IMR-90 (cell line): ENCODE results near the gene RFX2. TPM values are rescaled to one million over a fixed set of nuclear protein-coding genes. Genes with fewer than 3 reads are reported as not detected.
A peak's percentile ranks its signal among the peaks of the same experiment; 100 is the strongest.

Source experiments
- ATAC-seq: fragments of 200-7000 bp; cut with Tn5 transposase; 2 replicates; pipeline ENCODE4 v1.9.1; 2020; ENCODE audit warnings: low read depth, mild to moderate bottlenecking, moderate library complexity
- BruUV-seq: library from RNA; stranded (reverse); fragments of 400-500 nt; replicated peaks from 2 replicates; lab custom pipeline; 2021; lab: Mats Ljungman, UMichigan
- CTCF ChIA-PET: fragments of 300-600 bp; formaldehyde crosslinking; extraction: SDS; loops from one replicate; lab custom pipeline; 2021; ENCODE audit warnings: antibody characterized with exemption; lab: Yijun Ruan, JAX
- POLR2A ChIA-PET: fragments of 300-600 bp; sonication (Branson Sonifier 250); formaldehyde crosslinking; loops from one replicate; lab custom pipeline; 2022; ENCODE audit warnings: antibody characterized with exemption; ENCODE audit not compliant: unreplicated experiment; lab: Charles Lee
- DNase-seq: peaks from one replicate; pipeline ENCODE4 v3.0.0; 2013
- H2AFZ ChIP-seq: replicated peaks from 2 replicates; pipeline ENCODE3; 2013; ENCODE audit warnings: low read length, mild to moderate bottlenecking; ENCODE audit not compliant: poor library complexity
- H2AK5ac ChIP-seq: 2 replicates; pipeline ENCODE4 v1.6.1; 2013; ENCODE audit warnings: low read depth, low read length, inconsistent platforms
- H2AK9ac ChIP-seq: replicated peaks from 2 replicates; pipeline ENCODE3; 2013; ENCODE audit warnings: mild to moderate bottlenecking, low read depth, low read length, moderate library complexity; ENCODE audit not compliant: poor library complexity
- H2BK120ac ChIP-seq: 2 replicates; pipeline ENCODE4 v1.6.1; 2013; ENCODE audit warnings: low read depth, low read length, inconsistent platforms
- H2BK15ac ChIP-seq: 3 replicates; pipeline ENCODE4 v1.6.1; 2013; ENCODE audit warnings: low read depth, low read length, inconsistent platforms
- H2BK20ac ChIP-seq: 2 replicates; pipeline ENCODE4 v1.6.1; 2013; ENCODE audit warnings: low read depth, mild to moderate bottlenecking, inconsistent platforms, low read length, moderate library complexity
- H2BK5ac ChIP-seq: 2 replicates; pipeline ENCODE4 v1.6.1; 2013; ENCODE audit warnings: mild to moderate bottlenecking, low read depth, low read length, inconsistent platforms; ENCODE audit not compliant: poor library complexity, severe bottlenecking
- H3K14ac ChIP-seq: replicated peaks from 2 replicates; pipeline ENCODE4 v1.6.1; 2013; ENCODE audit warnings: low read depth, low read length, inconsistent platforms
- H3K18ac ChIP-seq: 2 replicates; pipeline ENCODE4 v1.6.1; 2013; ENCODE audit warnings: low read depth, low read length, control low read depth
- H3K23ac ChIP-seq: 2 replicates; pipeline ENCODE4 v1.6.1; 2013; ENCODE audit warnings: low read depth, low read length, inconsistent platforms
- H3K27ac ChIP-seq: 2 replicates; pipeline ENCODE4 v1.5.1; 2013; ENCODE audit warnings: mild to moderate bottlenecking, control low read depth, low read length; ENCODE audit not compliant: insufficient read depth
- H3K27me3 ChIP-seq: 2 replicates; pipeline ENCODE4 v1.6.1; 2013; ENCODE audit warnings: low read length; ENCODE audit not compliant: control insufficient read depth, insufficient read depth
- H3K36me3 ChIP-seq: 2 replicates; pipeline ENCODE4 v1.6.1; 2013; ENCODE audit warnings: low read length, mixed read lengths; ENCODE audit not compliant: control insufficient read depth, insufficient read depth
- H3K4ac ChIP-seq: 2 replicates; pipeline ENCODE4 v1.6.1; 2013; ENCODE audit warnings: low read depth, low read length, inconsistent platforms
- H3K4me1 ChIP-seq: 2 replicates; pipeline ENCODE4 v1.6.1; 2013; ENCODE audit warnings: low read length, mixed read lengths; ENCODE audit not compliant: control insufficient read depth, insufficient read depth
- H3K4me2 ChIP-seq: 2 replicates; pipeline ENCODE4 v1.6.1; 2013; ENCODE audit warnings: low read depth, mild to moderate bottlenecking, control low read depth, low read length, moderate library complexity
- H3K4me3 ChIP-seq: 2 replicates; pipeline ENCODE4 v1.5.1; 2013; ENCODE audit warnings: low read depth, mild to moderate bottlenecking, control low read depth, low read length, moderate library complexity; ENCODE audit not compliant: insufficient read depth
- H3K56ac ChIP-seq: 2 replicates; pipeline ENCODE4 v1.6.1; 2013; ENCODE audit warnings: low read length, inconsistent platforms; ENCODE audit not compliant: insufficient read depth; ENCODE audit errors: extremely low read depth
- H3K79me1 ChIP-seq, 2 experiments: 2 replicates each; pipeline ENCODE4 v1.6.1; 2013; ENCODE audit warnings: low read length in 2 of 2, inconsistent platforms in 1 of 2, low read depth in 1 of 2
- H3K9ac ChIP-seq: 2 replicates; pipeline ENCODE4 v1.6.1; 2013; ENCODE audit warnings: low read depth, low read length, control low read depth
- H3K9me1 ChIP-seq: 2 replicates; pipeline ENCODE4 v1.6.1; 2013; ENCODE audit warnings: low read length, inconsistent platforms; ENCODE audit not compliant: insufficient read depth
- H3K9me3 ChIP-seq: 2 replicates; pipeline ENCODE4 v1.6.1; 2013; ENCODE audit warnings: low read length; ENCODE audit not compliant: control insufficient read depth, insufficient read depth
- H4K20me1 ChIP-seq: 2 replicates; pipeline ENCODE4 v1.6.1; 2013; ENCODE audit warnings: low read length, inconsistent platforms; ENCODE audit not compliant: insufficient read depth
- H4K5ac ChIP-seq: 2 replicates; pipeline ENCODE4 v1.6.1; 2013; ENCODE audit warnings: mild to moderate bottlenecking, low read depth, low read length, control low read depth
- H4K8ac ChIP-seq, 2 experiments: 2 replicates each; pipeline ENCODE4 v1.6.1; 2013; ENCODE audit warnings: low read depth in 2 of 2, low read length in 2 of 2, control low read depth in 1 of 2, inconsistent platforms in 1 of 2
- H4K91ac ChIP-seq: 2 replicates; pipeline ENCODE4 v1.6.1; 2013; ENCODE audit warnings: low read depth, low read length, inconsistent platforms; ENCODE audit not compliant: insufficient read depth
- BHLHE40 ChIP-seq: fragments of 150-350 bp; IDR thresholded peaks from 2 replicates; pipeline ENCODE4 v1.6.1; 2016; ENCODE audit warnings: mild to moderate bottlenecking, low read depth, low read length
- CEBPB ChIP-seq: IDR thresholded peaks from 2 replicates; pipeline ENCODE4 v1.6.1; 2012; ENCODE audit warnings: low read depth, low read length, improper control_type of control experiment
- CHD1 ChIP-seq: IDR thresholded peaks from 2 replicates; pipeline ENCODE4 v1.6.1; 2012; ENCODE audit warnings: low read depth, low read length, improper control_type of control experiment
- FOS ChIP-seq: fragments of 150-350 bp; IDR thresholded peaks from 2 replicates; pipeline ENCODE4 v1.6.1; 2016; ENCODE audit warnings: low read depth, low read length
- MAFK ChIP-seq: IDR thresholded peaks from 2 replicates; pipeline ENCODE4 v1.6.1; 2012; ENCODE audit warnings: low read depth, low read length, improper control_type of control experiment
- MAZ ChIP-seq: IDR thresholded peaks from 2 replicates; pipeline ENCODE4 v1.6.1; 2012; ENCODE audit warnings: low read depth, mild to moderate bottlenecking, low read length, improper control_type of control experiment, moderate library complexity, borderline replicate concordance
- MXI1 ChIP-seq: IDR thresholded peaks from 2 replicates; pipeline ENCODE4 v1.6.1; 2012; ENCODE audit warnings: low read depth, mild to moderate bottlenecking, low read length, moderate library complexity, borderline replicate concordance
- NFE2L2 ChIP-seq: fragments of 150-350 bp; IDR thresholded peaks from 2 replicates; pipeline ENCODE4 v1.6.1; 2016; ENCODE audit warnings: low read depth, mild to moderate bottlenecking, low read length
- POLR2A ChIP-seq: IDR thresholded peaks from 2 replicates; pipeline ENCODE4 v1.6.1; 2012; ENCODE audit warnings: mild to moderate bottlenecking, low read depth, low read length
- RAD21 ChIP-seq: IDR thresholded peaks from 2 replicates; pipeline ENCODE4 v1.6.1; 2012; ENCODE audit warnings: low read length, improper control_type of control experiment
- RCOR1 ChIP-seq: IDR thresholded peaks from 2 replicates; pipeline ENCODE4 v1.6.1; 2012; ENCODE audit warnings: mild to moderate bottlenecking, low read length, improper control_type of control experiment; ENCODE audit not compliant: insufficient replicate concordance
- RFX5 ChIP-seq: IDR thresholded peaks from 2 replicates; pipeline ENCODE4 v1.8.0; 2012; ENCODE audit warnings: low read depth, mild to moderate bottlenecking, low read length, moderate library complexity
- SMC3 ChIP-seq: fragments of 150-350 bp; IDR thresholded peaks from 2 replicates; pipeline ENCODE4 v1.6.1; 2016; ENCODE audit warnings: low read depth, mild to moderate bottlenecking, antibody characterized with exemption, low read length, moderate library complexity
- WGBS, 2 experiments: methylation state at CpG; one replicate each; pipeline versions ENCODE4 v1.1.5 to v1.1.7; 2013; ENCODE audit warnings: missing lambda C conversion rate in 2 of 2; ENCODE audit not compliant: insufficient read length in 1 of 2; ENCODE audit errors: extremely low coverage in 2 of 2; 5-methylcytosine and 5-hydroxymethylcytosine counted together
- dilution Hi-C: fragments of 300-500 bp; cut with HindIII; formaldehyde crosslinking; loops from one replicate; pipeline ENCODE4 v1.14.3; 2018; ENCODE audit warnings: low sequenced_read_pairs; ENCODE audit not compliant: unreplicated experiment
- in situ Hi-C: fragments of 300-500 bp; cut with MboI; formaldehyde crosslinking; loops from 3 replicates; pipeline ENCODE4 v1.14.3; 2019; ENCODE audit warnings: low sequenced_read_pairs, inconsistent platforms, mixed read lengths
- intact Hi-C: fragments of 100-400 bp; cut with micrococcal nuclease; formaldehyde crosslinking; loops from 2 replicates; pipeline ENCODE4 v1.10.0; 2022
- polyA plus RNA-seq, 3 experiments: library from polyadenylated mRNA; depleted of rRNA; stranded (reverse); fragments of >200 nt; gene quantifications; 2 replicates each; pipeline ENCODE4 v1.2.3, GENCODE V29; 2012; ENCODE audit warnings: low replicate concordance in 1 of 3
- total RNA-seq: library from RNA; depleted of rRNA; stranded (reverse); fragments of >200 nt; gene quantifications from 2 replicates; pipeline ENCODE4 v1.2.3, GENCODE V29; 2012
- TF ChIP-seq, protein P1 (sequence below): fragments of 150-350 bp; IDR thresholded peaks from 2 replicates; pipeline ENCODE4 v1.6.1; 2016; ENCODE audit warnings: low read depth, mild to moderate bottlenecking, low read length, moderate library complexity, borderline replicate concordance
- TF ChIP-seq, protein P2 (sequence below): conservative IDR thresholded peaks from 2 replicates; pipeline ENCODE4 v1.5.1; 2012; ENCODE audit warnings: mild to moderate bottlenecking, low read depth, low read length, improper control_type of control experiment
- TF ChIP-seq, protein P3 (sequence below): fragments of 150-350 bp; IDR thresholded peaks from 2 replicates; pipeline ENCODE4 v1.6.1; 2017; ENCODE audit warnings: mild to moderate bottlenecking, antibody characterized with exemption, low read length, low read depth

Gene RFX2
- total and polyA plus RNA-seq, 2 of the 4 experiments (the other 2 are of a cell fraction), result 2.2 to 4.9 TPM

DNA sequence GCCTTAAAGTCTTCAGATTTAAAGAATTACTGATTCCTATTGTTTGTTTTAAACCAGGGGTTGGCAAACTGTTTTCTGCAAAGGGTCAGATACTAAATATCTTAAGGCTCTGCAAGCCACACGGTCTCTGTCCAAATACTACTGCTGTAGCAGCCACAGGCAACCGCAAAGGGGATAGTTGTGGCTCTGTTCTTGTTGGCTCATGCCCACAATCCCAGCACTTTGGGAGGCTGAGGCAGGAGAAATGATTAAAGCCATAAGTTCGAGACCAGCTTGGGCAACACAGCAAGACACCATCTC is 154.7 kb downstream of the RFX2 start:
- DNase-seq, result peak; percentile 47
- Histone ChIP-seq H3K36me3 (no peaks in the 10 kb centered on the region; the same call in none of the 2 replicates), H3K27ac (peak overlapping the region; percentile 50; the same call in 1 of the 2 replicates), H3K4me3 (no peak overlapping the region), H2BK15ac (no peak overlapping the region), H3K18ac (no peak overlapping the region), H2AFZ (no peak overlapping the region), H3K4ac (0 out of 2 replicates have a peak overlapping the region, but pooled peaks have one; percentile 17), H4K8ac (no peak overlapping the region), H4K91ac (no peak overlapping the region), H3K27me3 (no peaks in the 10 kb centered on the region), H3K4me1 (peaks cover 56% of the 10 kb centered on the region), H4K20me1 (peaks cover 92% of the 10 kb centered on the region), H3K9me1 (peaks cover 55% of the 10 kb centered on the region), H2BK20ac (no peak overlapping the region), H2AK9ac (no peak overlapping the region), H3K23ac (no peak overlapping the region), H3K56ac (no peak overlapping the region), H2AK5ac (peak overlapping the region; percentile 35; the same call in 1 of the 2 replicates), H3K9me3 (no peaks in the 10 kb centered on the region), H4K5ac (no peak overlapping the region), H3K79me1 (peaks cover 34 to 100% of the 10 kb centered on the region in 2 experiments; a peak in 3 of 4 replicates), H3K4me2 (no peak overlapping the region), H2BK120ac (no peak overlapping the region), H2BK5ac (peak overlapping the region; percentile 5), H3K9ac (no peak overlapping the region), H3K14ac (no peak overlapping the region)
- WGBS, 2 experiments, result no CpG with 5 or more reads among the region's 3 CpGs
- TF ChIP-seq, protein P1, sequence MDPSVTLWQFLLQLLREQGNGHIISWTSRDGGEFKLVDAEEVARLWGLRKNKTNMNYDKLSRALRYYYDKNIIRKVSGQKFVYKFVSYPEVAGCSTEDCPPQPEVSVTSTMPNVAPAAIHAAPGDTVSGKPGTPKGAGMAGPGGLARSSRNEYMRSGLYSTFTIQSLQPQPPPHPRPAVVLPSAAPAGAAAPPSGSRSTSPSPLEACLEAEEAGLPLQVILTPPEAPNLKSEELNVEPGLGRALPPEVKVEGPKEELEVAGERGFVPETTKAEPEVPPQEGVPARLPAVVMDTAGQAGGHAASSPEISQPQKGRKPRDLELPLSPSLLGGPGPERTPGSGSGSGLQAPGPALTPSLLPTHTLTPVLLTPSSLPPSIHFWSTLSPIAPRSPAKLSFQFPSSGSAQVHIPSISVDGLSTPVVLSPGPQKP, result no peak
- TF ChIP-seq BHLHE40 (no peak), RAD21 (no peak), SMC3 (no peak), NFE2L2 (no peak), RFX5 (no peak), RCOR1 (no peak), CEBPB (no peak), MAFK (no peak), CHD1 (no peak), MAZ (no peak), MXI1 (no peak), POLR2A (no peak), FOS (no peak)
- TF ChIP-seq, protein P2, sequence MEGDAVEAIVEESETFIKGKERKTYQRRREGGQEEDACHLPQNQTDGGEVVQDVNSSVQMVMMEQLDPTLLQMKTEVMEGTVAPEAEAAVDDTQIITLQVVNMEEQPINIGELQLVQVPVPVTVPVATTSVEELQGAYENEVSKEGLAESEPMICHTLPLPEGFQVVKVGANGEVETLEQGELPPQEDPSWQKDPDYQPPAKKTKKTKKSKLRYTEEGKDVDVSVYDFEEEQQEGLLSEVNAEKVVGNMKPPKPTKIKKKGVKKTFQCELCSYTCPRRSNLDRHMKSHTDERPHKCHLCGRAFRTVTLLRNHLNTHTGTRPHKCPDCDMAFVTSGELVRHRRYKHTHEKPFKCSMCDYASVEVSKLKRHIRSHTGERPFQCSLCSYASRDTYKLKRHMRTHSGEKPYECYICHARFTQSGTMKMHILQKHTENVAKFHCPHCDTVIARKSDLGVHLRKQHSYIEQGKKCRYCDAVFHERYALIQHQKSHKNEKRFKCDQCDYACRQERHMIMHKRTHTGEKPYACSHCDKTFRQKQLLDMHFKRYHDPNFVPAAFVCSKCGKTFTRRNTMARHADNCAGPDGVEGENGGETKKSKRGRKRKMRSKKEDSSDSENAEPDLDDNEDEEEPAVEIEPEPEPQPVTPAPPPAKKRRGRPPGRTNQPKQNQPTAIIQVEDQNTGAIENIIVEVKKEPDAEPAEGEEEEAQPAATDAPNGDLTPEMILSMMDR, result no peak
- TF ChIP-seq, protein P3, sequence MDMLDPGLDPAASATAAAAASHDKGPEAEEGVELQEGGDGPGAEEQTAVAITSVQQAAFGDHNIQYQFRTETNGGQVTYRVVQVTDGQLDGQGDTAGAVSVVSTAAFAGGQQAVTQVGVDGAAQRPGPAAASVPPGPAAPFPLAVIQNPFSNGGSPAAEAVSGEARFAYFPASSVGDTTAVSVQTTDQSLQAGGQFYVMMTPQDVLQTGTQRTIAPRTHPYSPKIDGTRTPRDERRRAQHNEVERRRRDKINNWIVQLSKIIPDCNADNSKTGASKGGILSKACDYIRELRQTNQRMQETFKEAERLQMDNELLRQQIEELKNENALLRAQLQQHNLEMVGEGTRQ, result no peak
- in situ Hi-C loops, result no loop called here
- dilution Hi-C loops, result no loop called here
- ChIA-PET CTCF (interaction anchor here (2.6 kb wide), 1 partner anchor 151 kb away, joined by 9 read pairs; the partner anchor contains the start of gene NRTN), POLR2A (no interaction called here)
- intact Hi-C loops, result no loop called here
- BruUV-seq, result no TSS peak
- ATAC-seq, result peak; percentile 31
